Measurements from ENCODE around the gene MYO5A.

- TF ChIP-seq CTCF (IDR thresholded peaks at IDR 0.05) (no peak), EZH2 (IDR thresholded peaks at IDR 0.05; ENCODE audit: borderline replicate concordance, insufficient read depth, low read depth, low read length, poor library complexity, severe bottlenecking) (no peak)
These were observed 209.8 kb downstream of the MYO5A start for GRCh38 chr15:52318729-52319500.

Measured in B cell (primary cell).